ENCODE results near the gene IP6K3. TPM values are rescaled to one million over a fixed set of nuclear protein-coding genes. Genes with fewer than 3 reads are reported as not detected.

Gene IP6K3
- total RNA-seq, 2 donors from 2014 or later, result 2.5 to 3.1 TPM

- Histone ChIP-seq H3K4me3 (no peak overlapping the region), H3K27me3 (replicated peaks; ENCODE audit: insufficient read depth) (no peaks in the 10 kb centered on the region), H3K9me3 (no peaks in the 10 kb centered on the region), H3K27ac (no peak overlapping the region), H3K4me1 (replicated peaks) (peaks cover 13% of the 10 kb centered on the region), H3K36me3 (peaks cover 0 to 14% of the 10 kb centered on the region in 2 donors)
- intact Hi-C loops (cut with DNase I), result no loop called here
- DNase-seq (ENCODE audit: low spot score), result no peak
- no peak for TF ChIP-seq POLR2A (IDR thresholded peaks at IDR 0.05)
- no peak for TF ChIP-seq CTCF (IDR thresholded peaks at IDR 0.05)
- no peak for TF ChIP-seq POLR2AphosphoS5 (IDR thresholded peaks at IDR 0.05)
- WGBS, result 84% methylated on average over 12 of the region's 12 CpGs
These were observed 54.5 kb downstream of the IP6K3 start for GRCh38 chr6:33692078-33692759.

- Histone ChIP-seq H3K4me3 (no peak overlapping the region), H3K4me1 (replicated peaks) (peaks cover 7% of the 10 kb centered on the region), H3K27me3 (replicated peaks; ENCODE audit: insufficient read depth) (no peaks in the 10 kb centered on the region), H3K27ac (no peak overlapping the region), H3K36me3 (peaks cover 0 to 14% of the 10 kb centered on the region in 2 donors), H3K9me3 (no peaks in the 10 kb centered on the region)
- WGBS, result 89% methylated on average over 15 of the region's 15 CpGs
- DNase-seq (ENCODE audit: low spot score), result no peak
- intact Hi-C loops (cut with DNase I), result no loop called here
- no peak for TF ChIP-seq CTCF (IDR thresholded peaks at IDR 0.05)
- no peak for TF ChIP-seq POLR2A (IDR thresholded peaks at IDR 0.05)
- no peak for TF ChIP-seq POLR2AphosphoS5 (IDR thresholded peaks at IDR 0.05)
These were observed 55.1 kb downstream of the IP6K3 start for GRCh38 chr6:33691456-33692077.

GRCh38 chr6:33690766-33691165 is 55.9 kb downstream of the IP6K3 start:
- TF ChIP-seq POLR2AphosphoS5 (IDR thresholded peaks at IDR 0.05) (no peak), POLR2A (IDR thresholded peaks at IDR 0.05) (no peak), CTCF (IDR thresholded peaks at IDR 0.05) (no peak)
- no peak overlapping the region for H3K4me3 ChIP-seq
- no peaks in the 10 kb centered on the region for H3K4me1 ChIP-seq (replicated peaks)
- H3K27ac ChIP-seq, result no peak overlapping the region
- no peaks in the 10 kb centered on the region for H3K27me3 ChIP-seq (replicated peaks; ENCODE audit: insufficient read depth)
- no peaks in the 10 kb centered on the region for H3K9me3 ChIP-seq
- 89% methylated on average over 13 of the region's 13 CpGs for WGBS
- intact Hi-C loops (cut with DNase I), result no loop called here
- peaks cover 0 to 21% of the 10 kb centered on the region in 2 donors for H3K36me3 ChIP-seq
- DNase-seq (ENCODE audit: low spot score), result no peak

- DNase-seq (ENCODE audit: low spot score), result no peak
- intact Hi-C loops (cut with DNase I), result no loop called here
- H3K27me3 ChIP-seq (replicated peaks; ENCODE audit: insufficient read depth), result no peaks in the 10 kb centered on the region
- no peaks in the 10 kb centered on the region for H3K4me1 ChIP-seq (replicated peaks)
- no peak overlapping the region for H3K27ac ChIP-seq
- no peak overlapping the region for H3K4me3 ChIP-seq
- no peaks in the 10 kb centered on the region for H3K9me3 ChIP-seq
- H3K36me3 ChIP-seq, result peaks cover 0 to 24% of the 10 kb centered on the region in 2 donors
- TF ChIP-seq POLR2A (IDR thresholded peaks at IDR 0.05) (no peak), POLR2AphosphoS5 (IDR thresholded peaks at IDR 0.05) (no peak), CTCF (IDR thresholded peaks at IDR 0.05) (no peak)
- 92% methylated on average over 10 of the region's 10 CpGs for WGBS
These were observed 56.8 kb downstream of the IP6K3 start for GRCh38 chr6:33689879-33690278.

- Histone ChIP-seq H3K4me3 (no peak overlapping the region), H3K27ac (no peak overlapping the region), H3K27me3 (replicated peaks; ENCODE audit: insufficient read depth) (no peaks in the 10 kb centered on the region), H3K9me3 (no peaks in the 10 kb centered on the region), H3K4me1 (replicated peaks) (no peaks in the 10 kb centered on the region), H3K36me3 (peaks cover 0 to 24% of the 10 kb centered on the region in 2 donors)
- 82% methylated on average over 12 of the region's 12 CpGs for WGBS
- no peak for DNase-seq (ENCODE audit: low spot score)
- intact Hi-C loops (cut with DNase I), result no loop called here
- no peak for TF ChIP-seq POLR2AphosphoS5 (IDR thresholded peaks at IDR 0.05)
- TF ChIP-seq POLR2A (IDR thresholded peaks at IDR 0.05), result no peak
These were observed 57.6 kb downstream of the IP6K3 start for GRCh38 chr6:33689148-33689494.
